Activated naive CD4-positive, alpha-beta T cell treated with anti-CD3 and anti-CD28 coated beads, Interleukin-2, amount 10 ng/mL, durations not matched to agents 7 days and 5 days (primary cell): Measurements from ENCODE around the gene LGALSL.

Experiments
- CTCF ChIA-PET: fragments of 350-600 bp; sonication (Branson Sonifier 250); formaldehyde crosslinking; loops from one replicate; lab custom pipeline; 2021; ENCODE audit warnings: antibody characterized with exemption; lab: Charles Lee
- DNase-seq: peaks from one replicate; pipeline ENCODE4 v3.0.0-alpha.2; 2020
- H3K27ac Mint-ChIP-seq: one replicate; pipeline ENCODE4 v1.8.0; 2021; ENCODE audit warnings: mild to moderate bottlenecking, moderate library complexity, mixed read lengths
- H3K27me3 Mint-ChIP-seq: one replicate; pipeline ENCODE4 v1.8.0; 2021; ENCODE audit warnings: mild to moderate bottlenecking, mixed read lengths
- H3K36me3 Mint-ChIP-seq: one replicate; pipeline ENCODE4 v1.8.0; 2021; ENCODE audit warnings: mixed read lengths
- H3K4me1 Mint-ChIP-seq: one replicate; pipeline ENCODE4 v1.8.0; 2021; ENCODE audit warnings: mixed read lengths
- H3K4me3 Mint-ChIP-seq: one replicate; pipeline ENCODE4 v1.8.0; 2021; ENCODE audit warnings: mild to moderate bottlenecking, moderate library complexity, mixed read lengths
- H3K9me3 Mint-ChIP-seq: one replicate; pipeline ENCODE4 v1.8.0; 2021; ENCODE audit warnings: mixed read lengths

LGALSL gene

DNA sequence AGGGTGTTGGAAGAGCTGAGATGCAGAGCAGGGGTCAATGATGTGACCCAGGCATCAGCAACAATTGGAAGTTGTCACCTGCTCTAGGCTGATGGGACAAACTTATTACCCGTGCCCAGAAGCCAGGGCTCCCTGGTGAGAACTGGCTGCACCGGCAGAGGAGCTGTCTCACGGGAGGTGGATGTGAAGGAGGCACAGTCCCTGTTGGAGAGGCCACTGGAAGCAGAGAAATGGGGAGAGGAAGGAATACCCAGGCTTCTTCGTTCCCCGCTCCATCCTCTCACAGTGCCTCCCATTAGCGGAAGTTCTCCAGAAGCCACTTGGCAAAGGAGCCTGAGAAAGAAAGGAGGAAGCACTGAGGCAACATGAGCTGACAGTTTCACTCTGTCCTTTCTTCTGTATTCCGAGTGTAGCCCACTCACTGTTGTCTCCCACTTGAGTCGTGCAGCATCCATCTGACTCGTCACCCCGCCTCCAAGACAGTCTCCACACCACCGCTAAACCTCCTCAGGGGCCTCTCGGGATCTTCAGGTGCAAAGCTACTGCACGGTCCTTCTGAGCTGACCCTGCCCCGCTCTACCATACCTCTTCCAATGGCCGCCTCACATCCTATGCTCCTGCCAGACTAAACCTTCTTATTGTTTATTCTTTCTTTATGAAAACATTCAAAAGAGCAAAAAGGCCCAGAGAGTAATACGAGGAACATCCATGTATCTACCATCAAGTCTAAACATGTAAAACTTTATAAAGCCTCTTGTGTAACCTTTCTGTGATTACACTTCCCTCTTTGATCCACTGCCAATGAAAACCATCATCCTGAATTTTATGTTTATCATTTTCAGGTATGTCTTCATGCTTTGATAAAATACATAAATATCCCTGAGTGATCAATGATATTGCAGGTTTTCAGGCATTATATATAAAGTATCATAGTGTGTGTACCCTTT is 51.1 kb downstream of the LGALSL start:
- no peaks in the 10 kb centered on the region for H3K9me3 Mint-ChIP-seq
- no peak for DNase-seq
- CTCF ChIA-PET = interaction anchor here (0.7 to 0.9 kb wide), 4 partner anchors 12 to 174 kb away, joined by 3 to 4 read pairs (median 3); no protein-coding TSS in a partner anchor
- no peak overlapping the region for H3K4me3 Mint-ChIP-seq
- no peak overlapping the region for H3K27ac Mint-ChIP-seq
- no peaks in the 10 kb centered on the region for H3K36me3 Mint-ChIP-seq
- peaks cover 12% of the 10 kb centered on the region for H3K4me1 Mint-ChIP-seq
- H3K27me3 Mint-ChIP-seq = peaks cover 24% of the 10 kb centered on the region

DNA sequence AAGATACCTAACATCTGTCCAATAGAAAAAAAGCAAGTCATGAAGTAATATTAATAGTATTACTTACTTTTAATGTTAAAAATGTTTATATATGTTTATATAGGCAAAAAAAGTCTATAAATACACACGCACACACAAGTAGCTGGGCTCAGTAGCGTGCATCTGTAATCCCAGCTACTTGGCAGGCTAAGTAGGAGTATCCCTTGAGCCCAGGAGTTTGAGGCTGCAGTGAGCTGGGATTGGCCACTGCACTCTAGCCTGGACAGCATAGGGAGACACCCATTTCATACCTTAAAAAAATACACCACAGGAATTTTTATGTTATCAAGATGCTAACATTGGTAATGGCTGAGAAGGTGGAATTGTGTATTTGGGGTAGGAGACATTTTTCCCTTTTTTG is 52.7 kb downstream of the LGALSL start:
- CTCF ChIA-PET = interaction anchor here (1.9 kb wide), 1 partner anchor 18 kb away, joined by 4 read pairs; no protein-coding TSS in a partner anchor
- Mint-ChIP-seq H3K27me3 (peaks cover 24% of the 10 kb centered on the region), H3K4me3 (no peak overlapping the region), H3K4me1 (no peaks in the 10 kb centered on the region), H3K9me3 (no peaks in the 10 kb centered on the region), H3K36me3 (no peaks in the 10 kb centered on the region), H3K27ac (no peak overlapping the region)
- no peak for DNase-seq
